A549 (cell line): ENCODE measurements around the gene RHOC.

Experiments used
- POLR2AphosphoS2 ChIP-seq: conservative IDR thresholded peaks from 2 replicates; pipeline ENCODE4 v1.6.1; 2012; ENCODE audit warnings: low read length, improper control_type of control experiment, inconsistent platforms
- TF ChIP-seq, protein P1 (sequence below): fragments of >200 bp; sonication (Bioruptor Twin); formaldehyde crosslinking; IDR thresholded peaks from 3 replicates; pipeline ENCODE4 v1.5.1; 2016
- TF ChIP-seq, protein P2 (sequence below): IDR thresholded peaks from 2 replicates; pipeline ENCODE4 v1.6.1; 2012

DNA sequence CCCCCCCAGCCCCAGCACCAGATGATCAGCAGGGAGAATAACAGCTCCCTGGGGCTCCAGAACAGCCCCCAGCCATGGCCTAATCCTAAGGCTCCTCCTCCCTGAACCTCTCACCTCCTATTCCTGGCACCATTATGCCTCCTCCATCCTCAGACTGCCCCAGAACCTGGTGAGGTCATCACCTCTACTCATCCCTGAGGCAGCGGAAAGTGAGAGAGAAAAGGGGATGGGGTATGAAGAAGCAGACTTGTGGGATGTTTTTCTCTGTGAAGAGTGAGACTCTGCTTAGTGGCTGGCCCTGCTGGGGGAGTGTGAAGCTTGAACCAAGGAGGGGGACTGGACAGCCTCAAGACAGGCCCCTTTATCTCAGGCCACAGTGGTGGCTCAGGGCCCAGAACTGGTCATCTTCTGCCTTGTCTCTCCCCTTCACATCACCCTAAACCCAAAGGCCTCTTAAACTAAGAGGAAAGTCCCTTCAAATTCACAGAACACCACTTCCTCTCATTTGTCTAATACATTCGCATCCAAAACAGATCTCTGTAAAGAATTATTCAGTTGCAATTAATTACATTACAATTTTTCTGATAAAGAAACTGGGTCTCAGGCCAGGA, 10.4 kb upstream of the RHOC start:
- TF ChIP-seq, protein P1, sequence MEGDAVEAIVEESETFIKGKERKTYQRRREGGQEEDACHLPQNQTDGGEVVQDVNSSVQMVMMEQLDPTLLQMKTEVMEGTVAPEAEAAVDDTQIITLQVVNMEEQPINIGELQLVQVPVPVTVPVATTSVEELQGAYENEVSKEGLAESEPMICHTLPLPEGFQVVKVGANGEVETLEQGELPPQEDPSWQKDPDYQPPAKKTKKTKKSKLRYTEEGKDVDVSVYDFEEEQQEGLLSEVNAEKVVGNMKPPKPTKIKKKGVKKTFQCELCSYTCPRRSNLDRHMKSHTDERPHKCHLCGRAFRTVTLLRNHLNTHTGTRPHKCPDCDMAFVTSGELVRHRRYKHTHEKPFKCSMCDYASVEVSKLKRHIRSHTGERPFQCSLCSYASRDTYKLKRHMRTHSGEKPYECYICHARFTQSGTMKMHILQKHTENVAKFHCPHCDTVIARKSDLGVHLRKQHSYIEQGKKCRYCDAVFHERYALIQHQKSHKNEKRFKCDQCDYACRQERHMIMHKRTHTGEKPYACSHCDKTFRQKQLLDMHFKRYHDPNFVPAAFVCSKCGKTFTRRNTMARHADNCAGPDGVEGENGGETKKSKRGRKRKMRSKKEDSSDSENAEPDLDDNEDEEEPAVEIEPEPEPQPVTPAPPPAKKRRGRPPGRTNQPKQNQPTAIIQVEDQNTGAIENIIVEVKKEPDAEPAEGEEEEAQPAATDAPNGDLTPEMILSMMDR, result no peak
- no peak for TF ChIP-seq POLR2AphosphoS2
- TF ChIP-seq, protein P2, sequence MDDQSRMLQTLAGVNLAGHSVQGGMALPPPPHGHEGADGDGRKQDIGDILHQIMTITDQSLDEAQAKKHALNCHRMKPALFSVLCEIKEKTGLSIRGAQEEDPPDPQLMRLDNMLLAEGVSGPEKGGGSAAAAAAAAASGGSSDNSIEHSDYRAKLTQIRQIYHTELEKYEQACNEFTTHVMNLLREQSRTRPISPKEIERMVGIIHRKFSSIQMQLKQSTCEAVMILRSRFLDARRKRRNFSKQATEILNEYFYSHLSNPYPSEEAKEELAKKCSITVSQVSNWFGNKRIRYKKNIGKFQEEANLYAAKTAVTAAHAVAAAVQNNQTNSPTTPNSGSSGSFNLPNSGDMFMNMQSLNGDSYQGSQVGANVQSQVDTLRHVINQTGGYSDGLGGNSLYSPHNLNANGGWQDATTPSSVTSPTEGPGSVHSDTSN, result no peak
